GM18499 (cell line): ENCODE results near the gene CCDC57.
"Not testable (repeated sequence)": the region's sequence is repeated elsewhere in the genome, so short reads cannot be mapped to it uniquely, and the experiment has no call there.

ENCODE experiments used
- ATAC-seq: cut with Tn5 transposase; IDR thresholded peaks from one replicate; pipeline ENCODE4 v1.9.1; 2021; ENCODE audit warnings: moderate number of reproducible peaks; ENCODE audit not compliant: insufficient read depth, unreplicated experiment

Gene CCDC57

DNA sequence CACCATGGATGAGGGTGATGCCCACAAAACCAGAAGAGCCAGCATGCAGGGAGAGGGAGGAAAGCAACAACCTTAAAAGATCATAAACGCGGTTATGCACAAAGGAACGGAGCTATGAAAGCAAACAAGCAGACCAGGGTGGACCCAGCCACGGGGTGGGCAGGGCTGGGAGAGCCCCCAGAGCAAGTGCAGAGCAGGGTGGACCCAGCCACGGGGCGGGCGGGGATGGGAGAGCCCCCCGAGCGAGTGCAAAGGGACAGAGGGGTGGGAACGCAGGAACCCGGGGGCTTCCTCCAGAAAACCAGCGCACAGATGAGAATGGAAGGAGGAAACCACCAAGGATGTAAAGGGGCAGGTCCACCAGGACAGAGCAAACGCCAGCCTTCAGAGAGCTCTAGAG is 33.2 kb downstream of the CCDC57 start:
- ATAC-seq = no peak

DNA sequence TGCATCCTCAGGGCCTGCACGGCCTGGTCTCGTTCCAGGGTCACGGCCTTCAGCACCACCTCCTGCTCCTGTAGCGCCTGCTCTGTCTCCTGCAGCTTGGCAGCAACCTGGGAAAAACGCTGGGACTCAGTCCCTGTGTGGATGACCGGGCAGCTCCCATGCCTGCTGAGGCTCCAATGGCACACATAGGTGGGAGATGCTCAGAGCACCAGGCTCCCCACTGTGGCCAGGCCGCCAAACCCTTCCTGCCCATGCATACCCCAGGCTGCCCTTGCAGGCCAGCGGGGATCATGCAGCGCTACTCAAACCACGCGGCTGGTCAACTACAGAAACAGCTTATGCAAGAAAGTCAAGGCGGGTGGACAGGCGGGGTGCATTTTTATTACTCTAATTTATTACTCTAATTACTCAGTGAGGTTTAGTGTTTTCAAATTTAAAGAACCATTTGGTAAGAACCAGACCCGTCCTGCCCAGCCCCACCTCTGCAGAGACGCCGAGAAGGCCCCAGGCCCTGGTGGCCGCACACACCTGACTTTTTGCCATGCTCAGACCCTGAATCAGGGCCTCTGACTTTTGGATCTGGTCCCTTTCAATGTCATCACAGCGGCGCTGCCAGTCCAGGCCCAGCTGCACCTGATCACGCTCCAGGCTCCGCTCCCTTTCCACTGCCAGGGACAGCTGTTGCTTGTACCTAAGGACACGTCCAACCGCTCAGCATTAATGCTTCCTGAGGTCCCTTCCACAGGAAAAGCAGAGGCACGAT is 34.0 kb downstream of the CCDC57 start:
- ATAC-seq = no peak

- no peak for ATAC-seq
These were observed 34.7 kb downstream of the CCDC57 start for GRCh38 chr17:82177761-82178498.

GRCh38 chr17:82177276-82177675 is 35.4 kb downstream of the CCDC57 start:
- ATAC-seq = no peak

GRCh38 chr17:82175951-82176350 is 36.7 kb downstream of the CCDC57 start:
- ATAC-seq = no peak

DNA sequence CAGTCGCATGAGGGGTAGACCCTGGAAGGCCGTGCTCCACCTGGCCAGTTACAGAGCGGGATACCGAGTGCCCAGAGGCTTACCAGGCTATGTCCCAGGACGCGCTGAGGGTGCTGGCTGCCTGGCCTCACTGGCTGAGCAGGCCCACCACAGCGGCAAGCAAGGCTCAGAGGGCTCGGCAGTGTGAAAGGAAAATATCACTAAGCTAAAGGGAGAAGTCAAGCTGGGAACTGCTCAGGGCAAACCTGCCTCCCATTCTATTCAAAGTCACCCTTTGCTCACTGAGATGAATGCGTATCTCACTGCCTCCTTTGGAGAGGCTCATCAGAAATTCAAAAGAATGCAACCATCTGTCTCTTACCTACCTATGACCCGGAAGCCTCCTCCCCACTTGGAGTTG is 37.4 kb downstream of the CCDC57 start:
- no peak for ATAC-seq

DNA sequence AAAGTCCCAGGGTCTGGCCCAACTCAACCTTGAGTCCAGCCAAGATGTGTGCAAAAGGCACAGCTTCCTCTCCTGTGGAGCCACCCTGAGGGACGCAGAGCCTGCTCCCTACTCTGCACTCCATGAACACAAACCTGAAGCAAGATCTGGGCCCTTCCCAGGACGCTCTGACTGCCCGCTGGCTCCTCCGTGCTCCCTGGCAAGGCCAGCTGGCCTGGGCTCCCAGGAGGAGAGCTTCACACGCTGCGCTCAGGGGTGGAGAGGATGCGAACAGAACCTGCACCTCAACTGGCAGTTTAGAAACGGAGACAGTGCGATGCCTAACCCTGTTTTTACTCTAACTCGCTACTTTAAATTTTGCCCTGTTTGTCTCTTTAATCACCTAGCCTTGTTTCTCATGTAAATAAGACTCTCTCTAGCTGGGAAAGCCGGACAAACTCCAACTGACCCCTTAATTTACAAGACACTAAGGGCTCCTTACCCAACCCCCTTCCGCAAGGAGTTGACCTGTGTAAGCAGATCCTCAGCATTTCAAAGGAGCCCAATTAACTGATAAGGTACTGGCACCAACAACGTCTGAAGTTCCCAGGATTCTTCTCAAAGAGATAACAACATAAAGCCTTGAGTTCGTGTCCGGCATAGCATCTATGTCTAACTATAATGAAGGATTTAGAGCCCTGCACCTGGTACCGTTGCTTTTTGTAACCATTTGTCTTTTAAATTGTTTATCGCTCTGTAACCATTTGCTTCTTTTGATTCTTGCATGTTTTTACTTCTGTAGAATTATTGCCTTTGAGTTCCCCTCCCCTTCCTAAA is 38.4 kb downstream of the CCDC57 start:
- not testable (repeated sequence) for ATAC-seq

DNA sequence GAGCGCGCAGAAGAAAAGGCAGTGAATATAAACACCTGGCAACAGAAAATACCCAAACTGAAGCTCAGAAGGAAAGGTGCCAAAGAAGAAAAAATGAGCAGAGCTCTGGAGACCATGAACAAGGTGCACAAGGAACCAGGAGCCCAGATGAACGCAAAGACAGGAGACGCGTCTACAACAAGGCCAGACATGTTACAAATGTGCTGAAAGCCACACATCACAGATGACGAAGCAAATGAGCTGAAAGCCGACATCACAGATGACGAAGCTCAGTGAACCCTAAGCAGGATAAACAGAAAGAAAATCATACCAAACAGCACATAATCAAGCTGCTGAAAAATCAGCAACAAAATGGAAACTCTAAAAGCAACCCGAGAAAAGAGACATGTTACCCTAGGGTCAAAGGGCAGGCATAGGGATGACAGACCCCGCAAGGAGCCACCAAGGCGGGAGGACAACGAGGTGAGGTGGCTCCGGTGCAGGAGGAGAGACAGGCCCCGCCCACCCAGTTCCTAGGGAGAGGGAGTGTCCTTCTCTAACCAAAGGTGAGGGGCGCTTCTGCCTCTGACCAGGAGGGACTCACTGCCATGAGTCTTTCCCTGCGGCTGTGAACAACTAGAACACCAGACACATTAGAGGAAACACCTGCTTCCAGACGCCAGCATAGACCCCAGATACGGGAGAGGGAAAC is 39.1 kb downstream of the CCDC57 start:
- ATAC-seq = no peak

- ATAC-seq = no peak
These were observed 40.0 kb downstream of the CCDC57 start for GRCh38 chr17:82172486-82173160.

DNA sequence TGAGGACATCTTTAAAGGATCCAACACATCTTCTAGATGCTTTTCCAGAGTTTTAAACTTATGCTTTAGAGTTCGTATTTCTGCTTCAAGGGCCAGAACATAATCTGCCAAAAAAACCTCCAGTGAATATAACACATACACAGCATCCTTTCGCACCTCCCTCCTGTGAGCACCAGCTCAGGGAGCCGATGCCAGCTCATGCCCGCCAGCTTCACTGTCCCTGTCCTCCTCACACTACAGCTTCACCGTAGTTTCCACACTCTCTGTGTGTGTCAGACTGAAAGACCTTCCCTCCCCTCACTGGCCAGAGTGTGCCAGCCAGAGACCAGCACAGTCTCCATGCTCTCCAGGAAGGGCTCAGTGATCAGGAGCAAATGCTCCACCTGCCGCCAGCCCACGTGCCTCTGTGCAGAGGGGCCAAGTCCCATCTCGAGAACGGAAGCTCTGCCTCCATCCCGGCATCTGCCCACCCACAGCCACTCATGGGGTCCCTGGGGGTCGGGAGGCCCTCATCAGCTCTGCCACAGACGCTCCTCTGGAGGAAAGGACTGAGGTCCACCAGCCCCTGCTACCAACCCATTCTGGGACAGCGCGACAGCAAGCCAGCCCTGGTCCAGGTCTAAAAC is 40.8 kb downstream of the CCDC57 start:
- no peak for ATAC-seq

DNA sequence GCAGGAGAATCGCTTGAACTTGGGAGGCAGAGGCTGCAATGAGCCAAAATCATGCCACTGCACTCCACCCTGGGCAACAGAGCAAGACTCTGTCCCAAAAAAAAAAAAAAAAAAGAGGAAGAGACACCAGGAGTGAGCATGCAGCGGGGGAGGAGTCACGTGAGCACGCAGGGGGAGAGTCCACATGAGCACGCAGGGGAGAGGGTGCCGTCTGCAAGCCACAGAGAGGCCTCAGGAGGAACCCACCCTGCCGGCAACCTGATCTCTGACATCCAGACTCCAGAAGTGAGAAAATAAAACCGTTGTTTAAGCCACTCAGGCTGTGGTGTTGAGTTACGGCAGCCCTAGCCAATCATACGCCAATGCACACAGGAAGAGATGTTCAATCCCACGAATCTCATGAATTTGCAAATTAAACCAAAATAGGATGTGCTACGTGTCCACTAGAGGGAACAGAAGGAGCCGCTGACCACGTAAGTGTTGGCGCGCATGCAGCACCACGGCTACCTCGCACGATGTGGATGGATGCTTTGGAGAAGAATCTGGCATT is 42.2 kb downstream of the CCDC57 start:
- ATAC-seq = no peak

GRCh38 chr17:82168568-82168967 is 44.1 kb downstream of the CCDC57 start:
- ATAC-seq = no peak

DNA sequence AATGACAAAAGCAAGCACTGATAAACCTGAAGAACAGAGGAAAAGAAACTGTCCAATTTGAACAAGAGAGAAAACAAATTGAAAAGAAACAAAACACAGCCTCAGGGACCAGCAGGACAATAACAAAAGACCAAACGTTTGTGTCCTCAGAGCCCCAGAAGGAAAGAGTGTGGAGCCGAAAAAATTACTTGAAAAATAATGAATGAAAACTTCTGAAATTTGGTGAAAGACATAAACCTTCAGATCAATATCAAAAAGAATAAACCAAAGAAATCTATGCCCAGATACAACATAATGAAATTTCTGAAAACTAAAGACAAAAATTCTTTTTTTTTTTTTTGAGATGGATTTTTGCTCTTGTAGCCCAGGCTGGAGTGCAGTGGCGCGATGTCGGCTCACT is 45.6 kb downstream of the CCDC57 start:
- no peak for ATAC-seq

DNA sequence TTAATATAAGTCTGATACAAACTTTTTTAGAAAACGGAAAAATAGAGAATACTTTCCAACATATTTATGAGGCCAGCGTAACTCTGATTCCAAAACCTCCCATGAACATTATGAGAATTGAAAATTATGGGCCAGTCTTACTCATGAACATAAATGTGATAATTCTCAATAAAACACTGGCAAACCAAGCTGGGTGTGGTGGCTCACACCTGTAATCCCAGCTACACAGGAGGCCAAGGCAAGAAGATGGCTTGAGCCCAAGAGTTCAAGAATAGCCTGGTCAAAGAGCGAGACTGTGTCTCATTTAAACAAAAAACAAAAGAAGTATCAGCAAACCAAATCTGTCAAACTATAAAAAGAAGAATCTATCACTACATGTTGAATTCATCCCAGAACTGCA is 47.8 kb downstream of the CCDC57 start:
- ATAC-seq = no peak

DNA sequence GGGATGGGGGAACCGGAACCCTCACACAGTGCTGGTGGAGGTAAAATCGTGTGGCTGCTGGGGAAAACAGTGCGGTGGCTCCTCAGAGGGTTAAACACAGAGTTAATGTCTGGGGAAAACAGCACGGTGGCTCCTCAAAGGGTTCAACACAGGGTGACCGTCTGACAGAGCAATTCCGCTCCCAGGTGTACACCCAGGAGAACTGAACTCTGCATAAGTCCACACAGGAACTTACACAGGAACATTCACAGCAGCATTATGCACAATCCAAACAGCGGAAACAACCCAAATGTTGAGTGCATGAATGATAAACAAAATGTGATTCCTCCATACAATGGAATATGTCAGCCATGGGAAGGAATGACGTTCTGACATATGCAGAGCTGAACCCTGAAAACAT is 51.4 kb downstream of the CCDC57 start:
- no peak for ATAC-seq

DNA sequence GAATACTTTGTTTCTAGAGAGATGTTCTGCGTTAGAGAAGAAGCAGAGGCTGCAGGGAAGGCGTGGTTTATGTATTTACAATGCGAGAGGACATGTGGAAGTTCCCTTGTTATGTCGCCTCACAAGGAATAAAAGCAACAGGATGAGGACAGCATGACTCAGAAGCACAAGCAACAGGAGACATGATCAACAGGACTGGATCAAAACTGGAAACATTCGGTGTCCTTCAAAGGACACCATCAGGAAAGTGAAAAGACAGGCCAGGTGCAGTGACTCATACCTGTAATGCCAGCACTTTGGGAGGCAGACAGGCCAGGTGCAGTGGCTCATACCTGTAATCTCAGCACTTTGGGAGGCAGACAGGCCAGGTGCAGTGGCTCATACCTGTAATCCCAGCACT is 52.6 kb downstream of the CCDC57 start:
- no peak for ATAC-seq

DNA sequence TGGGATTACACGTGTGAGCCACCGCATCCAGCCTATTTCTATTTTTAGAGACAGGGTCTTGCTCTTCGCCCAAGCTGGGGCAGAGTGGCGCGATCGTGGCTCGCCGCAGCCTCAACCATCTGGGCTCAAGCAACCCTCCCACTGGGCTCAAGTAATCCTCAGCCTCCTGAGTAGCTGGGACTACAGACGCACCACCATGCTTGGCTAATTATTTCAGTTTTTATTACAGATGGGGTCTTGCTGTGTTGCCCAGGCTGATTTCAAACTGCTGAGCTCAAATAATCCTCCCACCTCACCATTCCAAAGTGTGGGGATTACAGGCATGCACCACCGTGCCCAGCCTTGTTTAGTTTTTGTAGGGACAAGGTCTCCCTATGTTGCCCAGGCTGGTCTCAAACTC is 53.8 kb downstream of the CCDC57 start:
- no peak for ATAC-seq

DNA sequence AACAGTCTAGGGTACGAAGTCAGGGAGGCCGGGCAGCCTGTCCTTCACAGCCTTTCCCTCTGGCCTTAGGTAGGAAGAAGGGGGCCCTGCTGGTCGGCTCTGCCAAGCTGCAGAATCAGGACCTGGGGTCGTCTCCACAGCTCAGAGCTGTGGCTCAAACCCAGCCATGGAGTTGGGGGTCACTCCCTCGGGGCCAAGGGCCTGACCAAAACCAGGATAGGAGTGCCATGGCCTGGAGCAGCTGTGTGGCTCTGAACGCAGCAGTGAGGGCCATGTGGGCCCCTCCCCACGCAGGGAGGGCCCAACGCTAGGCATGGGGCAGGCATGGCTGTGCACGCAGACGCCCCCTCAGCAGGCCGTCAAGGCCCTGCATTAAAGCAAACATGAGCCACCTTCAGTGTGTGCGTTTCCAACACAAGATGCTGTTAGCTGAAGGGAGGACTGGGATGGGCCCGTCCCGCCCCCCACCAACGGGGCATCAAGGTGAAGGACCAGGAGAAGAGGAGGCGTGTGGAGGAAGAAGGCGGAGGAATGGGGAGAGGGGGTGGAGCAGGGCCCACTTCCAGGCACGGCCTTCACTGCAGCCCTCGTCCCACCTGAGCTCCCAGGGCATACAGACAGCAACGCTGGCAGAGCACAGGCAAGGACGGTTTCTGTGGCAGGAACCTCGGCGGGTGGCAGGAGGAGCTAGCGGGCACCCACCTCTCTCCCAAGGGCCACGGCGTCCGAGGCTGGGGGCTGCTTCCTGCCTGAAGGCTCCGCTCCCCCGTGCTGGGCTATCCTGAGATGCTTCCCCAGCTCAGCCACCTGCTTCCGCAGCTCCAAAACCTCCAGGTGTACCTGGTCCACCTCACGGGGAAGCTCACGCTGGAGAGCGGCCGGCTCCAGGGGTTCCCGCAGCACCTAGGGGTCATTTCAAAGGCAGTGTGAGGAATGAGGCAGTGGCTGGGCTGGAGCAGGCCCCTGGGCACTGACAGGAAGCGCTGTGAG is 55.3 kb downstream of the CCDC57 start:
- no peak for ATAC-seq
